Measurements from ENCODE around the gene SETDB2. TPM values are rescaled to one million over a fixed set of nuclear protein-coding genes. Genes with fewer than 3 reads are reported as not detected.

Gene SETDB2
- 4.0 TPM for polyA plus RNA-seq (2012; ENCODE audit: low read depth, missing spikeins)

GRCh38 chr13:49443704-49444523 lies at the start of gene SETDB2, which contains the start of gene CAB39L:
SETDB2 (plus strand) TSS chr13:49444274; CDS start chr13:49451894, 7,620 bp downstream.
CAB39L (minus strand) TSS chr13:49444064; CDS start chr13:49382910, 61,154 bp downstream.
- peak; percentile 82 for DNase-seq (ENCODE audit: insufficient read length, low spot score)
- no peak for TF ChIP-seq SPI1 (IDR thresholded peaks at IDR 0.05; ENCODE audit: low read depth, low read length)
- 0 out of 2 replicates have a peak, but pooled peaks have one; percentile 9 for TF ChIP-seq POU2F2 (IDR thresholded peaks at IDR 0.05; ENCODE audit: low read depth, low read length)
- peak; percentile 68 for TF ChIP-seq PAX5 (IDR thresholded peaks at IDR 0.05; ENCODE audit: insufficient read depth, low read length, severe bottlenecking)
- TF ChIP-seq POLR2AphosphoS5 (IDR thresholded peaks at IDR 0.05; ENCODE audit: low read depth, low read length): peak; percentile 65
- peak; percentile 63 for TF ChIP-seq TAF1 (IDR thresholded peaks at IDR 0.05; ENCODE audit: low read depth, low read length)
- TF ChIP-seq POLR2A (IDR thresholded peaks at IDR 0.05; ENCODE audit: low read depth, low read length): peak; percentile 60; the same call in 1 of the 2 replicates
- peak; percentile 100 for FAIRE-seq

DNA sequence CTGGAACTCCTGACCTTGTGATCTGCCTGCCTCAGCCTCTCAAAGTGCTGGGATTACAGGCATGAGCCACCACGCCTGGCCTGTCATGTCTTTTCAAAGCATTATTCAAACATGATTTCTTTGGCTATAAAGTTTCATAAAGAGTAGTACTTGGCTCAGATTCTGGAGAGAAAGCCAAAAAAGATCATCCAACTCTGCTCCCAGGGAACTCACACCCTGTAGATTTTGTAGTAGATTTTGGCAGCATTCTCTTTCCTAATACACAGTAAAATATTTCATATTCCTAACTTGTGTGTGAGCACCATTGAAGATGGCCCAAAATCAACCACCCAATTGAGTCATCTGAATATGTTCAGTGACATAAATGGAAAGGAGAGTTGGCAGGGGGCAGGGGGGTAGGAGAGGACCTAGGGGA lies 48.6 kb upstream of the SETDB2 start:
- no peak for FAIRE-seq
- TF ChIP-seq POU2F2 (IDR thresholded peaks at IDR 0.05; ENCODE audit: low read depth, low read length) (no peak), TAF1 (IDR thresholded peaks at IDR 0.05; ENCODE audit: low read depth, low read length) (no peak), SPI1 (IDR thresholded peaks at IDR 0.05; ENCODE audit: low read depth, low read length) (no peak), POLR2AphosphoS5 (IDR thresholded peaks at IDR 0.05; ENCODE audit: low read depth, low read length) (no peak), PAX5 (IDR thresholded peaks at IDR 0.05; ENCODE audit: insufficient read depth, low read length, severe bottlenecking) (no peak), POLR2A (IDR thresholded peaks at IDR 0.05; ENCODE audit: low read depth, low read length) (no peak)
- no peak for DNase-seq (ENCODE audit: insufficient read length, low spot score)

GRCh38 chr13:49395878-49396380 lies 48.1 kb upstream of the SETDB2 start:
- no peak for DNase-seq (ENCODE audit: insufficient read length, low spot score)
- no peak for FAIRE-seq
- TF ChIP-seq SPI1 (IDR thresholded peaks at IDR 0.05; ENCODE audit: low read depth, low read length) (no peak), PAX5 (IDR thresholded peaks at IDR 0.05; ENCODE audit: insufficient read depth, low read length, severe bottlenecking) (no peak), POU2F2 (IDR thresholded peaks at IDR 0.05; ENCODE audit: low read depth, low read length) (no peak), TAF1 (IDR thresholded peaks at IDR 0.05; ENCODE audit: low read depth, low read length) (no peak), POLR2A (IDR thresholded peaks at IDR 0.05; ENCODE audit: low read depth, low read length) (no peak), POLR2AphosphoS5 (IDR thresholded peaks at IDR 0.05; ENCODE audit: low read depth, low read length) (no peak)

- no peak for DNase-seq (ENCODE audit: insufficient read length, low spot score)
- no peak for TF ChIP-seq SPI1 (IDR thresholded peaks at IDR 0.05; ENCODE audit: low read depth, low read length)
- FAIRE-seq: no peak
These were observed 44.1 kb upstream of the SETDB2 start for GRCh38 chr13:49399801-49400472.

DNA sequence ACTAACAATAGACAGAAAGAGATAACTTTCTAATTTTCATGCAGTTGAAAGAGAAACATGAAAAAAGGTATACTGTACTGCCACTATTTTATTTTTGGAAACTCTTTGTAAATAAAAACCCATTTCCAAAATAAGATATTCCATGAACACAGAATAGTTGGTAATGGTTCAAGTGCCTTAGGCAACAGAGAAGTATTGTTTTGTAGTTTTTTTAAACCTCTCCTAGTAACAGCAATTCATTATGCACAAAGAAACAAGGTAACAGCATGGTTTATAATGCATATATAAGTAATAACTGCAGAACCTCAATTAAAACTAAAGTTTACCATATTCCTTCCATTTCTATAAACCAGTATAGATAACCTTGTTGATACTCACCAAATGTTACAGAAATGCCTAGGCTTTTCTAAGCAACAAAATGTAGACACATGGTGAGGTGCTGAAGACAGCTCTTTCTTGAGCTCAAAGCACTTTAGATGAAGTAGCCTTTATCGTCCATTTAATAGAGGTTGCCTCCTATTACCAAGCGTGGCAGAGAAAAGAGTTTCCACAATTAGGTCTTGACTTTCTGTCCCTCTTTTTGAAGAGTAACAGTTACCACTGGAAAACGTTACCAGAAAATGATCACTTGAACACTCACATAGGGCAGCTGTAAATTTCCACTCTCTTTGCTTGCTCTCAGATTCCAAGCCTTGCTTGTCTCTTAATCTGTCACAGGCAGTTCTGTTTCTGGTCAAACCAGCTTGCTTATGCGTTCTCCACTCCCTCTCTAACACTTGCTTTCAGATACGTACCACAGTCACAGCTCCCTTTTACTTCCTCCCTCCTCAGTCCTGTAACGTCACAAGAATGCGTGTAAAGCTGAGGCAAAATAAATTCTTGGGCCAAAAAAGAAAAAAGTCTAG lies 43.1 kb upstream of the SETDB2 start:
- FAIRE-seq (peak; percentile 93), DNase-seq (ENCODE audit: insufficient read length, low spot score) (no peak)
- no peak for TF ChIP-seq POU2F2 (IDR thresholded peaks at IDR 0.05; ENCODE audit: low read depth, low read length)
- TF ChIP-seq POLR2AphosphoS5 (IDR thresholded peaks at IDR 0.05; ENCODE audit: low read depth, low read length): no peak
- TF ChIP-seq PAX5 (IDR thresholded peaks at IDR 0.05; ENCODE audit: insufficient read depth, low read length, severe bottlenecking): no peak
- TF ChIP-seq SPI1 (IDR thresholded peaks at IDR 0.05; ENCODE audit: low read depth, low read length): no peak
- no peak for TF ChIP-seq TAF1 (IDR thresholded peaks at IDR 0.05; ENCODE audit: low read depth, low read length)
- no peak for TF ChIP-seq POLR2A (IDR thresholded peaks at IDR 0.05; ENCODE audit: low read depth, low read length)

- FAIRE-seq (no peak), DNase-seq (ENCODE audit: insufficient read length, low spot score) (no peak)
- TF ChIP-seq PAX5 (IDR thresholded peaks at IDR 0.05; ENCODE audit: insufficient read depth, low read length, severe bottlenecking) (no peak), POLR2A (IDR thresholded peaks at IDR 0.05; ENCODE audit: low read depth, low read length) (no peak), TAF1 (IDR thresholded peaks at IDR 0.05; ENCODE audit: low read depth, low read length) (no peak), SPI1 (IDR thresholded peaks at IDR 0.05; ENCODE audit: low read depth, low read length) (no peak), POU2F2 (IDR thresholded peaks at IDR 0.05; ENCODE audit: low read depth, low read length) (no peak)
These were observed 39.9 kb upstream of the SETDB2 start for GRCh38 chr13:49403996-49404702.

- TF ChIP-seq POU2F2 (IDR thresholded peaks at IDR 0.05; ENCODE audit: low read depth, low read length) (no peak), PAX5 (IDR thresholded peaks at IDR 0.05; ENCODE audit: insufficient read depth, low read length, severe bottlenecking) (no peak), SPI1 (IDR thresholded peaks at IDR 0.05; ENCODE audit: low read depth, low read length) (no peak), TAF1 (IDR thresholded peaks at IDR 0.05; ENCODE audit: low read depth, low read length) (no peak), POLR2AphosphoS5 (IDR thresholded peaks at IDR 0.05; ENCODE audit: low read depth, low read length) (no peak), POLR2A (IDR thresholded peaks at IDR 0.05; ENCODE audit: low read depth, low read length) (no peak)
- FAIRE-seq: no peak
- DNase-seq (ENCODE audit: insufficient read length, low spot score): no peak
These were observed 39.4 kb upstream of the SETDB2 start for GRCh38 chr13:49404703-49405020.

- TF ChIP-seq TAF1 (IDR thresholded peaks at IDR 0.05; ENCODE audit: low read depth, low read length) (no peak), POU2F2 (IDR thresholded peaks at IDR 0.05; ENCODE audit: low read depth, low read length) (no peak), SPI1 (IDR thresholded peaks at IDR 0.05; ENCODE audit: low read depth, low read length) (no peak), POLR2A (IDR thresholded peaks at IDR 0.05; ENCODE audit: low read depth, low read length) (no peak), POLR2AphosphoS5 (IDR thresholded peaks at IDR 0.05; ENCODE audit: low read depth, low read length) (no peak), PAX5 (IDR thresholded peaks at IDR 0.05; ENCODE audit: insufficient read depth, low read length, severe bottlenecking) (no peak)
- FAIRE-seq: no peak
These were observed 37.0 kb upstream of the SETDB2 start for GRCh38 chr13:49407068-49407467.

More at GRCh38 chr13:49407068-49407467, 37.0 kb upstream of the SETDB2 start:
- DNase-seq (ENCODE audit: insufficient read length, low spot score): no peak

Data from GM12891 (cell line).